ENCODE measurements around the gene CORO7.
A peak's percentile ranks its signal among the peaks of the same experiment; 100 is the strongest.

CORO7 gene

GRCh38 chr16:4316864-4317531 is 99.4 kb downstream of the CORO7 start:
- DNase-seq (ENCODE audit: low read depth in 1 of 2, low spot score in 1 of 2): no peak
- no peak overlapping the region for H3K4me3 ChIP-seq (replicated peaks; ENCODE audit: insufficient read depth, low read length)
- TF ChIP-seq SPI1 (IDR thresholded peaks at IDR 0.05; ENCODE audit: borderline replicate concordance, low read depth) (no peak), REST (IDR thresholded peaks at IDR 0.05; ENCODE audit: insufficient replicate concordance, low read depth) (no peak)
- H3K27ac ChIP-seq (replicated peaks): no peak overlapping the region
- H3K27me3 ChIP-seq (ENCODE audit: insufficient read depth, poor library complexity, severe bottlenecking): peaks cover 24% of the 10 kb centered on the region

GRCh38 chr16:4316108-4316863 is 100.1 kb downstream of the CORO7 start:
- Histone ChIP-seq H3K27ac (replicated peaks) (no peak overlapping the region), H3K27me3 (ENCODE audit: insufficient read depth, poor library complexity, severe bottlenecking) (peaks cover 24% of the 10 kb centered on the region), H3K4me3 (replicated peaks; ENCODE audit: insufficient read depth, low read length) (peak overlapping the region; percentile 21)
- no peak for TF ChIP-seq GABPA (IDR thresholded peaks at IDR 0.05; ENCODE audit: low read depth)
- TF ChIP-seq CTCF (IDR thresholded peaks at IDR 0.05; ENCODE audit: insufficient read depth, low read length): no peak
- no peak for TF ChIP-seq POLR2AphosphoS5 (IDR thresholded peaks at IDR 0.05; ENCODE audit: low read depth)
- TF ChIP-seq SPI1 (IDR thresholded peaks at IDR 0.05; ENCODE audit: borderline replicate concordance, low read depth): no peak
- no peak for TF ChIP-seq REST (IDR thresholded peaks at IDR 0.05; ENCODE audit: insufficient replicate concordance, low read depth)
- no peak for DNase-seq (ENCODE audit: low read depth in 1 of 2, low spot score in 1 of 2)

- H3K27ac ChIP-seq (replicated peaks): no peak within 1 kb of the TSS
- H3K4me3 ChIP-seq (replicated peaks; ENCODE audit: insufficient read depth, low read length): peak within 1 kb of the TSS; percentile 27
- no peak for TF ChIP-seq POLR2AphosphoS5 (IDR thresholded peaks at IDR 0.05; ENCODE audit: low read depth)
- no peak for TF ChIP-seq SPI1 (IDR thresholded peaks at IDR 0.05; ENCODE audit: borderline replicate concordance, low read depth)
- no peak for TF ChIP-seq CTCF (IDR thresholded peaks at IDR 0.05; ENCODE audit: insufficient read depth, low read length)
- TF ChIP-seq REST (IDR thresholded peaks at IDR 0.05; ENCODE audit: insufficient replicate concordance, low read depth): no peak
- no peak for TF ChIP-seq GABPA (IDR thresholded peaks at IDR 0.05; ENCODE audit: low read depth)
- no peak for DNase-seq (ENCODE audit: low read depth in 1 of 2, low spot score in 1 of 2)
- H3K27me3 ChIP-seq (ENCODE audit: insufficient read depth, poor library complexity, severe bottlenecking): peaks cover 24% of the 10 kb centered on the region
Measured at GRCh38 chr16:4315186-4316107, 100.9 kb downstream of the CORO7 start, which contains the start of gene GLIS2. GLIS2 (plus strand) TSS chr16:4316067; CDS start chr16:4332281, 16,214 bp downstream.

All from HL-60 (cell line).